Astrocyte (in vitro differentiated cells and primary cell): Measurements from ENCODE around the gene PXDN. TPM values are rescaled to one million over a fixed set of nuclear protein-coding genes. Genes with fewer than 3 reads are reported as not detected.

Experiments used
- DNase-seq: peaks from one replicate; pipeline ENCODE4 v3.0.0-alpha.2; 2010; ENCODE audit warnings: low read depth
- FAIRE-seq: peaks from 2 replicates; lab custom pipeline; 2011; peaks lifted over from hg19 to GRCh38; lab: Jason Lieb, UNC
- H2AFZ ChIP-seq: 2 replicates; pipeline ENCODE4 v1.6.0; 2012; ENCODE audit warnings: low read depth, low read length, inconsistent platforms
- H3K27ac ChIP-seq: 2 replicates; pipeline ENCODE4 v1.5.1; 2011; ENCODE audit warnings: low read depth, low read length, inconsistent platforms
- H3K27me3 ChIP-seq: 2 replicates; pipeline ENCODE4 v1.6.0; 2011; ENCODE audit warnings: low read length, inconsistent platforms; ENCODE audit not compliant: insufficient read depth
- H3K36me3 ChIP-seq: 2 replicates; pipeline ENCODE4 v1.5.1; 2011; ENCODE audit warnings: low read length, inconsistent platforms; ENCODE audit not compliant: insufficient read depth
- H3K4me1 ChIP-seq: 2 replicates; pipeline ENCODE4 v1.5.1; 2011; ENCODE audit warnings: low read length, inconsistent platforms; ENCODE audit not compliant: insufficient read depth
- H3K4me2 ChIP-seq: 2 replicates; pipeline ENCODE4 v1.6.0; 2012; ENCODE audit warnings: low read length, inconsistent platforms
- H3K4me3 ChIP-seq: 2 replicates; pipeline ENCODE4 v1.5.1; 2011; ENCODE audit warnings: low read depth, mild to moderate bottlenecking, low read length, inconsistent platforms; ENCODE audit not compliant: insufficient read depth
- H3K79me2 ChIP-seq: 2 replicates; pipeline ENCODE4 v1.6.0; 2012; ENCODE audit warnings: mild to moderate bottlenecking, low read length, inconsistent platforms; ENCODE audit not compliant: insufficient read depth
- H3K9ac ChIP-seq: 2 replicates; pipeline ENCODE4 v1.6.0; 2012; ENCODE audit warnings: mild to moderate bottlenecking, low read length, inconsistent platforms
- H3K9me3 ChIP-seq: 2 replicates; pipeline ENCODE4 v1.5.1; 2012; ENCODE audit warnings: low read depth, mild to moderate bottlenecking, low read length, inconsistent platforms; ENCODE audit not compliant: insufficient read depth
- H4K20me1 ChIP-seq: 2 replicates; pipeline ENCODE4 v1.6.0; 2012; ENCODE audit warnings: low read length, inconsistent platforms; ENCODE audit not compliant: insufficient read depth
- H3K27ac Mint-ChIP-seq: one replicate; pipeline ENCODE4 v1.8.0; 2021; ENCODE audit warnings: mild to moderate bottlenecking, mixed read lengths; ENCODE audit not compliant: unreplicated experiment
- H3K27me3 Mint-ChIP-seq: one replicate; pipeline ENCODE4 v1.8.0; 2021; ENCODE audit warnings: low read depth, mixed read lengths; ENCODE audit not compliant: unreplicated experiment
- H3K36me3 Mint-ChIP-seq: one replicate; pipeline ENCODE4 v1.8.0; 2021; ENCODE audit warnings: low read depth, mixed read lengths; ENCODE audit not compliant: unreplicated experiment
- H3K4me1 Mint-ChIP-seq: one replicate; pipeline ENCODE4 v1.8.0; 2021; ENCODE audit warnings: low read depth, mixed read lengths; ENCODE audit not compliant: unreplicated experiment
- H3K4me3 Mint-ChIP-seq: one replicate; pipeline ENCODE4 v1.8.0; 2021; ENCODE audit warnings: mild to moderate bottlenecking, moderate library complexity, mixed read lengths; ENCODE audit not compliant: unreplicated experiment
- H3K9me3 Mint-ChIP-seq: one replicate; pipeline ENCODE4 v1.8.0; 2021; ENCODE audit warnings: mild to moderate bottlenecking, mixed read lengths; ENCODE audit not compliant: unreplicated experiment
- EZH2 ChIP-seq: IDR thresholded peaks from 2 replicates; pipeline ENCODE4 v1.6.1; 2012; ENCODE audit warnings: mild to moderate bottlenecking, low read length, inconsistent platforms; ENCODE audit not compliant: insufficient read depth
- total RNA-seq: library from RNA; stranded (reverse); gene quantifications from 2 replicates; pipeline ENCODE4 v1.2.1, GENCODE V29; 2021
- TF ChIP-seq, protein P1 (sequence below): IDR thresholded peaks from 2 replicates; pipeline ENCODE4 v1.5.1; 2011; ENCODE audit warnings: low read depth, mild to moderate bottlenecking, inconsistent platforms, low read length, moderate library complexity; ENCODE audit not compliant: insufficient read depth

PXDN gene
- total RNA-seq, 1 donor from 2014 or later: 417 TPM

DNA sequence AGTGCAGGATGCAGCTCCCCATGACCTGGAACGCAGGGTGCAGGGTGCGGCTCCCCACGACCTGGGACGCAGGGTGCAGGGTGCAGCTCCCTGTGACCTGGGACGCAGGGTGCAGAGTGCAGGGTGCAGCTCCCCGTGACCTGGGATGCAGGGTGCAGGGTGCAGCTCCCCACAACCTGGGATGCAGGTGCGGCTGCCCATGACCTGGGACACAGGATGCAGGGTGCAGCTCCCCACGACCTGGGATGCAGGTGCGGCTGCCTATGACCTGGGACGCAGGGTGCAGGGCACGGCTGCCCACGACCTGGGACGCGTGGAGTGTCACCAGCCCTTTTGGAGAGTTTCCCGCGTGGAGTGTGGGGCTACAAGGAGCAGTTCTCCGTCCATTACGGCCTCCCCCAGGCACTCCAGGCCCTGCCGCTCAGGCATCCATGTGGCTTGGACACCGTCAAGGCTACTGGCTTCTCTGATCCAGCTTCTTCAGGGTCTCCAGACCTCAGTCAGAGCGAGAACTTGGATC lies 38.7 kb downstream of the PXDN start:
- H3K27ac Mint-ChIP-seq: no peak overlapping the region
- no peaks in the 10 kb centered on the region for H3K27me3 Mint-ChIP-seq
- H3K4me3 Mint-ChIP-seq: no peak overlapping the region
- no peak for FAIRE-seq
- Histone ChIP-seq H3K9me3 (no peaks in the 10 kb centered on the region), H3K4me1 (peaks cover 20% of the 10 kb centered on the region), H3K79me2 (peaks cover 74% of the 10 kb centered on the region), H2AFZ (no peak overlapping the region), H3K36me3 (no peaks in the 10 kb centered on the region), H3K27me3 (no peaks in the 10 kb centered on the region), H3K9ac (no peak overlapping the region), H3K4me3 (no peak overlapping the region), H3K4me2 (no peak overlapping the region), H4K20me1 (peaks cover 79% of the 10 kb centered on the region), H3K27ac (no peak overlapping the region)
- no peak for DNase-seq
- H3K4me1 Mint-ChIP-seq: peaks cover 22% of the 10 kb centered on the region
- peaks cover 10% of the 10 kb centered on the region for H3K36me3 Mint-ChIP-seq
- no peak for TF ChIP-seq EZH2
- TF ChIP-seq, protein P1, sequence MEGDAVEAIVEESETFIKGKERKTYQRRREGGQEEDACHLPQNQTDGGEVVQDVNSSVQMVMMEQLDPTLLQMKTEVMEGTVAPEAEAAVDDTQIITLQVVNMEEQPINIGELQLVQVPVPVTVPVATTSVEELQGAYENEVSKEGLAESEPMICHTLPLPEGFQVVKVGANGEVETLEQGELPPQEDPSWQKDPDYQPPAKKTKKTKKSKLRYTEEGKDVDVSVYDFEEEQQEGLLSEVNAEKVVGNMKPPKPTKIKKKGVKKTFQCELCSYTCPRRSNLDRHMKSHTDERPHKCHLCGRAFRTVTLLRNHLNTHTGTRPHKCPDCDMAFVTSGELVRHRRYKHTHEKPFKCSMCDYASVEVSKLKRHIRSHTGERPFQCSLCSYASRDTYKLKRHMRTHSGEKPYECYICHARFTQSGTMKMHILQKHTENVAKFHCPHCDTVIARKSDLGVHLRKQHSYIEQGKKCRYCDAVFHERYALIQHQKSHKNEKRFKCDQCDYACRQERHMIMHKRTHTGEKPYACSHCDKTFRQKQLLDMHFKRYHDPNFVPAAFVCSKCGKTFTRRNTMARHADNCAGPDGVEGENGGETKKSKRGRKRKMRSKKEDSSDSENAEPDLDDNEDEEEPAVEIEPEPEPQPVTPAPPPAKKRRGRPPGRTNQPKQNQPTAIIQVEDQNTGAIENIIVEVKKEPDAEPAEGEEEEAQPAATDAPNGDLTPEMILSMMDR: no peak
- H3K9me3 Mint-ChIP-seq: no peaks in the 10 kb centered on the region

DNA sequence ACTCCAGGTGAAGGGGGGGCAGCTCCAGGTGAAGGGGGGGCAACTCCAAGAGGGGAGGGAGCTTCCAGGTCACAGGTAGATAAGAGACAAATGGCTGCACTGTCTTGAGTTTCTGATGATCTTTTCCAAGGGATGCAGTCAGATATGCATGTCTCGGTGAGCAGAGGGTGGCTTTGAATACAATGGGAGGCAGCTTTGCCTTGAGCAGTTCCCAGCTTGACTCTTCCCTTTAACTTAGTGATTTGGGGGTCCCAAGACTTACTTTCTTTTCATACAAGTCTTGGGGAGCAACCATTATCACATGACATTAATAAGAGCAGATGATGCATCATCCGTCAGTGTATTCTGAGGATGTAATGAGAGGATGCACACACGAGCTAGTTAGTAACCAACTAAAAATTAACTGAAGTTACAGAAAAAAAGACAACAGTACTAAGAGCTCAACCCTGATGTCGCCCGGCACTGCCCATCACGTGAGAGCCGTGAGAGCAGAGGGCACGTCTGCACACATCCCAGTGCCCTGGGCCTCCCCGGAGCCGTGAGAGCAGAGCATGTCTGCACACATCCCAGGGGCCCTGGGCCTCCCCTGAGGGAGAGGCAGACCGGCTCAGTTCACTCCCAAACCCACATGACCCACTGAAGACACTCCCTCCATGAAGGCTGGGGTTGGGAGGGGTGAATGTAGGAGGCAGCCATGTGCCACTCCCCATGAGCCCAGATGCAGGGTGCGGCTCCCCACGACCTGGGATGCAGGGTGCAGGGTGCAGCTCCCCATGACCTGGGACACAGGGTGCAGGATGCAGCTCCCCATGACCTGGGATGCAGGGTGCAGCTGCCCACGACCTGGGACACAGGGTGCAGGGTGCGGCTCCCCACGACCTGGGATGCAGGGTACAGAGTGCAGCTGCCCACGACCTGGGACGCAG lies 39.4 kb downstream of the PXDN start:
- H3K9me3 ChIP-seq: no peaks in the 10 kb centered on the region
- peak overlapping the region; percentile 2 for H3K27ac ChIP-seq
- DNase-seq (no peak), FAIRE-seq (no peak)
- no peaks in the 10 kb centered on the region for H3K9me3 Mint-ChIP-seq
- no peaks in the 10 kb centered on the region for H3K36me3 ChIP-seq
- no peak overlapping the region for H3K9ac ChIP-seq
- no peak for TF ChIP-seq EZH2
- TF ChIP-seq, protein P1: no peak
- H3K27me3 Mint-ChIP-seq: no peaks in the 10 kb centered on the region
- H2AFZ ChIP-seq: no peak overlapping the region
- H3K4me3 ChIP-seq: no peak overlapping the region
- H3K4me1 ChIP-seq: peaks cover 20% of the 10 kb centered on the region
- H4K20me1 ChIP-seq: peaks cover 79% of the 10 kb centered on the region
- peaks cover 22% of the 10 kb centered on the region for H3K4me1 Mint-ChIP-seq
- H3K4me2 ChIP-seq: no peak overlapping the region
- H3K36me3 Mint-ChIP-seq: peaks cover 10% of the 10 kb centered on the region
- peaks cover 73% of the 10 kb centered on the region for H3K79me2 ChIP-seq
- H3K27me3 ChIP-seq: no peaks in the 10 kb centered on the region
- no peak overlapping the region for H3K27ac Mint-ChIP-seq
- H3K4me3 Mint-ChIP-seq: no peak overlapping the region

DNA sequence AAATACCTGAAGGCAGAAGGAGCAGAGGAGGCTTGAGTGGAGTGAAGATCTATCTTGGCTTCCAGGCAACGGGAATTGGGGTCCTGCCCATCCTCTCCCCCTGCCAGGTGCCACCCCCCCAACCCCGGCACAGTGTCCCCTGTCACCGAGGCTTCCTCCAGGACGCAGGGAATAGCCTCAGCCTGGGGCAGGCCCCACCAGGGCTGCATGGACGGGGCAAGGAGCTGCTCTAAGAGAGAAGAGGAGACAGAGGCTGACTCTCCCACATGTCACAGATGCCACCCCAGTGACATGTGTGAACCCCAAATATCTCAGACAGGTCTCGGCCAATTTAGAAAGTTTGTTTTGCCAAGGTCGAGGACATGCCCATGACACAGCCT lies 42.1 kb downstream of the PXDN start:
- H3K4me1 Mint-ChIP-seq: peaks cover 11% of the 10 kb centered on the region
- Histone ChIP-seq H3K9ac (no peak overlapping the region), H4K20me1 (peaks cover 75% of the 10 kb centered on the region), H2AFZ (no peak overlapping the region), H3K27me3 (no peaks in the 10 kb centered on the region), H3K4me2 (no peak overlapping the region), H3K36me3 (no peaks in the 10 kb centered on the region), H3K79me2 (peaks cover 76% of the 10 kb centered on the region), H3K9me3 (no peaks in the 10 kb centered on the region), H3K27ac (no peak overlapping the region), H3K4me1 (peaks cover under 1% of the 10 kb centered on the region), H3K4me3 (no peak overlapping the region)
- DNase-seq (no peak), FAIRE-seq (no peak)
- TF ChIP-seq, protein P1: no peak
- no peak for TF ChIP-seq EZH2
- H3K36me3 Mint-ChIP-seq: peaks cover 8% of the 10 kb centered on the region
- no peak overlapping the region for H3K4me3 Mint-ChIP-seq
- no peaks in the 10 kb centered on the region for H3K27me3 Mint-ChIP-seq
- H3K27ac Mint-ChIP-seq: no peak overlapping the region
- no peaks in the 10 kb centered on the region for H3K9me3 Mint-ChIP-seq
